GM19468 (cell line): ENCODE data around the gene RIC1.
"Not testable (repeated sequence)": the region's sequence is repeated elsewhere in the genome, so short reads cannot be mapped to it uniquely, and the experiment has no call there.

Experiments
- ATAC-seq: cut with Tn5 transposase; IDR thresholded peaks from one replicate; pipeline ENCODE4 v1.9.1; 2021; ENCODE audit warnings: mild to moderate bottlenecking, moderate library complexity, moderate number of reproducible peaks; ENCODE audit not compliant: unreplicated experiment; ENCODE audit errors: extremely low read depth

The RIC1 gene, protein sequence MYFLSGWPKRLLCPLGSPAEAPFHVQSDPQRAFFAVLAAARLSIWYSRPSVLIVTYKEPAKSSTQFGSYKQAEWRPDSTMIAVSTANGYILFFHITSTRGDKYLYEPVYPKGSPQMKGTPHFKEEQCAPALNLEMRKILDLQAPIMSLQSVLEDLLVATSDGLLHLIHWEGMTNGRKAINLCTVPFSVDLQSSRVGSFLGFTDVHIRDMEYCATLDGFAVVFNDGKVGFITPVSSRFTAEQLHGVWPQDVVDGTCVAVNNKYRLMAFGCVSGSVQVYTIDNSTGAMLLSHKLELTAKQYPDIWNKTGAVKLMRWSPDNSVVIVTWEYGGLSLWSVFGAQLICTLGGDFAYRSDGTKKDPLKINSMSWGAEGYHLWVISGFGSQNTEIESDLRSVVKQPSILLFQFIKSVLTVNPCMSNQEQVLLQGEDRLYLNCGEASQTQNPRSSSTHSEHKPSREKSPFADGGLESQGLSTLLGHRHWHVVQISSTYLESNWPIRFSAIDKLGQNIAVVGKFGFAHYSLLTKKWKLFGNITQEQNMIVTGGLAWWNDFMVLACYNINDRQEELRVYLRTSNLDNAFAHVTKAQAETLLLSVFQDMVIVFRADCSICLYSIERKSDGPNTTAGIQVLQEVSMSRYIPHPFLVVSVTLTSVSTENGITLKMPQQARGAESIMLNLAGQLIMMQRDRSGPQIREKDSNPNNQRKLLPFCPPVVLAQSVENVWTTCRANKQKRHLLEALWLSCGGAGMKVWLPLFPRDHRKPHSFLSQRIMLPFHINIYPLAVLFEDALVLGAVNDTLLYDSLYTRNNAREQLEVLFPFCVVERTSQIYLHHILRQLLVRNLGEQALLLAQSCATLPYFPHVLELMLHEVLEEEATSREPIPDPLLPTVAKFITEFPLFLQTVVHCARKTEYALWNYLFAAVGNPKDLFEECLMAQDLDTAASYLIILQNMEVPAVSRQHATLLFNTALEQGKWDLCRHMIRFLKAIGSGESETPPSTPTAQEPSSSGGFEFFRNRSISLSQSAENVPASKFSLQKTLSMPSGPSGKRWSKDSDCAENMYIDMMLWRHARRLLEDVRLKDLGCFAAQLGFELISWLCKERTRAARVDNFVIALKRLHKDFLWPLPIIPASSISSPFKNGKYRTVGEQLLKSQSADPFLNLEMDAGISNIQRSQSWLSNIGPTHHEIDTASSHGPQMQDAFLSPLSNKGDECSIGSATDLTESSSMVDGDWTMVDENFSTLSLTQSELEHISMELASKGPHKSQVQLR (N-terminal part only)

DNA sequence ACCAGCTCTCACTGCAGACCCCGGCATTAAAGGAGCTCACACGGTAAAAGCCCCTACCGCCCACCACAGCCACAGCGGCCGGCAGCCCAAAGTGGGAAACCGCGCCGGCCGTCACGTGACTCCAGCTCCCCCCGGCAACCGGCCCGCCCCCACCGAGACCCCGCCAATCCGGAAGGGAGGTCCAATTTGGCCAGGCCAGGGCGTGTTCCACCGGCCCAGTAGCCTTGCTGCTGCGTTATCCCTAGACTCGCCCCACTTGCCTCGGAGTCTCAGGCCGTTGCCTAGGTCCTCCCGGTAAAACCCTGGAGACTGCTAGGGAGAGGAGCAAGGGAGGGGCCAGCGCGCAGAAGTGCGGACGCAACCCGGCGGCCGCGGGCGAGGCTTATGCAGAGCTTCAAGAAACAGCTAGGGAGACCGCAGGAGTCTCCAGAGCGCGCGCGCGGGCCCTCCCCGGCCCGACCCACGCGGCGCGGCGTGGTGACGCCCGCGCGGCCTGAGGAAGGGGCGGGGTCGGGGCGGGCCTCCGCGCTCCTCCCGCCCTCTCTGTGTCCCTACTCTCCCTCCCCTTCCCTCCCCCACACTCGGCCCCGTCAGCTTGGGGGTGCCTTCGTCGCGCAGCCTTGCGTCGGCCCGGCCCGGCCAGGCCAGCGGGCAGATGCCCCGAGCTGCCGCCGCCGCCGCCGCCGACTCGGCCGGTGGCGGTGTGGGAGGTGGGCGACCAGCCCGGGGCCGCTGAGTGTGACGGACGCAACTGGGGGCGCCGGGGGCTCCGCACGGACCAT, at the start of gene RIC1:
Gene RIC1, plus strand, starts transcription at position 578 of the 782 bp plus-strand sequence. Its CDS starts 203 bp downstream, at position 781.
- peak; percentile 56 for ATAC-seq

DNA sequence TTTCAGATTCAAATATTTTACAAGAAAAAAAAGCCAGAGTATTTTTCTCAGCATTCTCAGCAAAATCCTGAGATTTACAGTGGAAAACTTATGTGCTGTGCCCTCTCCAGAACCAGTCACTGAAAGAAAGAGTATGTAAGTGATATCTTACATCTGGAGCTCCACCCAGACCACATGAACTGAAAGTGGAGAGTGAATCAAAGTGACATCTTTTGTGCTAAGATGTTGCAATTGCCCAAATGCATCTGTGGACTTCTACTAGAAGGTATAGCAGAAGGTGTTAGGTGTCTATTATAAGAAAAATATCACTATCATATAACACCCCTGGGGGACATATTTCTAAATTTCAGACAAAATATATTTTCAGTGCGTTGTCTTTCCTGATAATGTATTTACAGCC, 49.0 kb upstream of the RIC1 start:
- ATAC-seq, result no peak

DNA sequence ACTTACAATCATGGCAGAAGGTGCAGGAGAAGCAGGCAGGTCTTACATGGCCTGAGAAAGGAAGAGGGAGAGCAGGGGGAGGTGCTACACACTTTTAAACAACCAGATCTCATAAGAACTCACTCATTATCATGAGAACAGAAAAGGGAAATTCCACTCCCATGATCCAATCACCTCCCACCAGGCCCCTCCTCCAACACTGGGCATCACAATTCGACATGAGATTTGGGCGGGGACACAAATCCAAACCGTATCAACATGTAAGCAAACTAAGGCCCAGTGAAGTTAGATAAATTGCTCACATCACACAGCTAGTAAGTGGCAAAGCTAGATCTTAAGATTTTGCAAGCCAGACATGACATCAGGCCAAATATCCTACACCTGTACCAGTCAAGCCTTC, 48.3 kb upstream of the RIC1 start:
- ATAC-seq, result no peak

DNA sequence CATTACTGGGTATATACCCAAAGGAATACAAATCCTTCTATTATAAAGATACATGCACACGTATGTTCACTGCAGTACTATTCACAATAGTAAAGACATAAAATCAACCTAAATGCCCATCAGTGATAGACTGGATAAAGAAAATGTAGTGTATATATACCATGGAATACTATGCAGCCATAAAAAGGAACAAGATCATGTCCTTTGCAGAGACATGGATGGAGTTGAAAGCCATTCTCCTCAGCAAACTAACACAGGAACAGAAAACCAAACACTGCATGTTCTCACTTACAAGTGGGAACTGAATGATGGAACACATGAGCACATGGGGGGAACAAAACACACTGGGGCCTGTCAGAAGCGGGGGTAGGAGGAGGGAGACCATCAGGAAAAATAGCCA, 47.2 kb upstream of the RIC1 start:
- ATAC-seq, result not testable (repeated sequence)

DNA sequence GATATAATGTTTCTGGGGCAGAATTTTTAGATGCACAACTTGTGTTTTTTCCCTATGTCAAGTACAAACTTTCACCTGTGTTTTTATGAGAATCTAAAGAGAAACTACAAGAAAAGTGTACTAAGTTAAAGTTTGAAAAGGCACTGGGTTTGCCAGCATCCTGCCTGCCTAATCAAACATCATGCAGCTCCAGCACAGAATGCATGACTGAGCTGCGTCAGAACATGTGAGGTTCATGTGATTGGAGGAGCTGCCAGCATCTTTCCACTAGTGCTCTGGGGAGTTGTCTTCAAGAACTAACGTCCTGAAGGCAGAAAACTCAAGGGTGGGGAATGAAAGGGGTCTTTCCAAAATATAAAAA, 46.1 kb upstream of the RIC1 start:
- ATAC-seq, result peak; percentile 13

DNA sequence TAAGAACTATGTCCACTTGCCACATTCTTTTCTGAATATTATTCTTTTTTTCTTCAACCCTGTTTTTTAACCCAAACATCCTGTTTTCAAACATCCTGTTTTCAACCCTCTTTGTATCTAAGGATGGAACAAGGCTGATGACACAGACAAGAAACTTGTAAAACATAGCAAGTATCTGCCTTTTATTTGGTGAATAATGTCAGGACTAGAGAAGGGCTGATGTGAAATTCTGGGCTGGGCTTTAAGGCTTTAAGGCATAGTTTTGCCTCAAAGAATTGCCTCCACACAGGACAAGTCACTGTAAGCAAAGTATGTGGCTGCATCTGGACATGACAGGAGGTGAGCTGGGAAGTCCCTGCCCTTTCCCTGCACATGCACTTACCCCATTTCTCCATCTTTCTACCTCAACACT, 42.5 kb upstream of the RIC1 start:
- ATAC-seq, result no peak

DNA sequence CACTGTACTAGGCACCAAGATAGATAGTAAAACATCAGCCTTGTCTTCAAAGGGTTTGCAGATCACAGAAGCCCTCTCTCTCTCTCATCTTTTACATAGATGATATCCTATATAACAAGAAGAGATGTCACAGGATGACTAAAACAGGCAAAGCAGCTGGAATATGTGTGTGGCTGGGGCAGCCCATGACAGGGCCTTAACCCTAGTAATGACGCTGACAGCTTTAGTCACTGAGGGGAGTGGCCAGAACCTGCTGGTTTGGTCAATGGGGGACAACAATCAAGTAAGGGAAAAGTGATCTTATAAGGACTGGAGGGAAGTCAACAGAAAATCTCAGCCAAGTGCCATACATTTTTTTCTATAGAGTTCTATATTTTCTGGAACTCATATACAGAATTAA, 41.9 kb upstream of the RIC1 start:
- no peak for ATAC-seq

DNA sequence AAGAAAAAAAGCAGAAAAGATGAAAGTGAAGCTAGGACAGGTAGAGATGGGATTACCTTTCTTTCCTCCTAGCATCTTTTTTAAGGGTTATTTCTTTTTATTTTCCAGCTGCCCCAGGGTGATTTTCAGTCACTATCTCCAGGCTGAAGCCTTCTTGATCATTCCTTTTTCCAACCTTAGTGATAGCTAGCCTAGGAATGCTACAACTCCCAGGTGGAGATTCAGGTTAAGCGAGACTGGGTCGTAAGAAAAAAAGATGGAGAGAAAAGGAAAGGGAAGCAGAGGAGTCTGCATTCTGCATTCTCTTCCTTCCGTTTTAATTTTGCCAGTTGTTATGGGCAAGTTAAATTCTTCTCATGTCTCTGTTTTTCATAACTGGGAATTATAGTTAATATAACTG, 36.7 kb upstream of the RIC1 start:
- no peak for ATAC-seq

DNA sequence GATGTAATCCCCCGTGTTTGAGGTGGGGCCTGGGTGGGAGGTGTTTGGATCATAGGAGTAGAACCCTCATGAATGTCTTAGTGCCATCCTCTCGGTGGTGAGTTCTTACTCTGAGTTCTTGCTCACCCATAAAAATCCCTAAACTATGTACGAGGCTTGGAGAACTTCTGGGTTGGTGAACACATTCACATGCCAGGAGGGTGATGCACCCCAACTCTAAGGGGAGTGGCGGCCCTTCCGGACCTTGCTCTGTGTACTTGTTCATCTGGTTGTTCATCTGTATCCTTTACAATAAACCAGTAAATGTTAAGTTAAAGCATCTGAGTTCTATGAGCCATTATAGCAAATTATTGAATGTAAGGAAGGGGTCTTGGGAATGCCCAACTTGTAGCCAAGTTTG, 36.0 kb upstream of the RIC1 start:
- no peak for ATAC-seq

DNA sequence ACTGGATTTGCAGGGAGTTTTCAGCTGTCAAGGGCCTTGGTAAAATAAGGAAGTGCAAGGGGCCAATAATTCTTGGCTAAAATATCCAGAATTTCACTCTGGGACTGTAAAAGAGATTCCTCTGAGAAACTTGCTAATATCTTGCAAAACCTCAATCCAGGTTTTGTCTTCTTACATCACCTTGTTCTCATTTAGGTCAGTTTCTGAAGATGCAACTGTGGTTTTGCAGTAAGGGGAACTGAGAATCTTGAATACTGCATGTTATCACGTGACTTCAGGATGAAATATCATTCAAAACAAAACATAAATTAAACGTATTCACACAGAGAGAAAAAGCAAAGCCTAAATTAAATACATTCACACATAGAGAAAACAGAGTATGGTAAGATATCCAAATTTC, 35.0 kb upstream of the RIC1 start:
- peak; percentile 54 for ATAC-seq

DNA sequence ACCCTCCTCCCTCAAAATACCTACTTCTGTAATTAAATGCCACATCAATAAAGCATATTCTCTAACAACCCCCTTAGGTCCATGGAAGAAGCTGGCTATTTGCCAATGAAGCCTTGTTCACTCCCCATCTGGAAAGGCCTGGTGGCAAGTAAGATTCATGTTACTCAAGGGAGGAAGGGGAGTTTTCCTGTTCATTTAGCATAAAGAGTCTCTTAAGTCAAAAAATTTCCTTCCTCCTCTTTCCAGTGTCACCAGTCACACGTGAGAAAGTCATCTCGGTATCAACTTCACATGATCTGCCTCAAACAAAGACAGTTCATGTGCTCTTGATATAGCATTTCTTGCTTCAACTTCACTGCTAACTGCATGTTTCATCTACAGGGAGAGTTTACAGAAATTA, 32.7 kb upstream of the RIC1 start:
- no peak for ATAC-seq

DNA sequence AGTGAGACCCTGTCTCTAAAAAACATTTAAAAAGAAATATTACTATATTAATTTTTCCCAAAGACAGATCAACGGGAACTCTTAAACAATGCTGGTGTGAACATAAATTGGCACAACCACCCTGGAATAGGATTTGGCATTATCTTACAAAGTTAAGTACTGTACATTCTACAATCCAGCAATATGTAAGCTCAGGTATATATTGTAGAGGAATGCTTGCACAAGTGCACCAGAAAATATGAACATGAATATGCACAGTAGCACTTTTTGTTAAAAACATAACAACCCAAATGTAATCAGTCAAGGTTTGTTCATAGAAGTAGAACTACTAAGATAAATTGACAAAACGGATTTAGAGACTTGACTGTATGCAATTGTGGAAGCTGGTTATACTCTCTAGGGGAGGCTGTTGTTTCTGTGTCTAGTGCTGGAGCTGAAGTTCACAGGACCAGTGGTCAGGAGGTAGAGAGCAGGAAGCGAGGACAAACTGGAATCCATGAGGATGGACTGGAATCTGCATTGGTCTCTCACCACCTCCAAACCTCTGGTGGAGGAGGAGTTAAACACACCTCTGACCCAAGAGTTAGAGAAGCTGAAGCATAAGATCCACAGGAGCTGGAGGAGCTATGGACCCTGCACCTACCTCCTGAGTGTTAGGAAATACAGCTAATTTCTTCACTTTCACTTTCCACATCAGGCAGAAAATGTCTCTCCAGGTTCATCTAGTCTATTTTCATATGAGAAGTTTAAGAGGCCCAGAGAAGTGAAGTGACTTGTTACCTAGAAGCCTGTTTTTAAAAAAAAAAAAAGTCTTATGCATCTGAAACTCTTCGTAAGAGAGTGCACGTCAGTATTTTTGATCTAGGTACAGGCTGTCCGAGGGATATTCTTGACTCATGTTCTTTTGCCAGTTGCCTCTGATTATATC, 20.3 kb upstream of the RIC1 start:
- ATAC-seq, result peak; percentile 29

DNA sequence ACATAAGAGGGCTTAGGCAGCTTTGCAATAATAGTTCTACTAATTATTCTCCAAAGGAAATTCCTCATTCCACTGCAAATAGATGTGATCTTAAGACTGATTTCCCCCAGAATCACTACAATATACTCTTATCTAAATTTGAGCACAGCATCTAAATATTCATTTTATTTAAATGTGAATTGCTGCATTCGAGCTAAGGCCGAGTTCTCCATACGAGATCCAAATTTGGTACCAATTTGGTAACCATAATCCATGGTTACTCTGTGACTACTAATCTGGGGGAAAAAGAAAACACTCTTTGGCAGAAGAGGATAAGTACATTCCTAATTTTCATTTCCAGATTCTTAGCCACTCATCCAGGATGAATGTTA, 19.7 kb upstream of the RIC1 start:
- no peak for ATAC-seq

DNA sequence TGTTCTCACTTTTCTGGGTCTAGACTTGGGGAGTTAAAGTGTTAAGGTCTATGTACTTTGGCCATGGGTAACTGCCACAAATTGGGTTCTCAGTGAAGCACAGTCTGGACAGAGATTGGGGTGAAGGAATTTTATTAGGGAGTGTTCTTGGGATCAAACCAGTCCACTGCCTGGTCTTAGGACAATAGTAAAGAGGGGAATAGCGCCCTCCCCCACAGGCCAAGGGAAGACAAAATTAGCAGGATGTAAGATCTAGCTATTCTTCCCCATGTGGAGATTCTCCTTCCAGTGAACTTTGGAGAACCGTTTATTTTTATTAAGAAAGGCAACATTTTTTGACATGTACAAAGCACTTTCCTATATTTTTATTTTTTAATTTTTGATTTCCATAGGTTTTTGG, 18.4 kb upstream of the RIC1 start:
- ATAC-seq, result no peak

DNA sequence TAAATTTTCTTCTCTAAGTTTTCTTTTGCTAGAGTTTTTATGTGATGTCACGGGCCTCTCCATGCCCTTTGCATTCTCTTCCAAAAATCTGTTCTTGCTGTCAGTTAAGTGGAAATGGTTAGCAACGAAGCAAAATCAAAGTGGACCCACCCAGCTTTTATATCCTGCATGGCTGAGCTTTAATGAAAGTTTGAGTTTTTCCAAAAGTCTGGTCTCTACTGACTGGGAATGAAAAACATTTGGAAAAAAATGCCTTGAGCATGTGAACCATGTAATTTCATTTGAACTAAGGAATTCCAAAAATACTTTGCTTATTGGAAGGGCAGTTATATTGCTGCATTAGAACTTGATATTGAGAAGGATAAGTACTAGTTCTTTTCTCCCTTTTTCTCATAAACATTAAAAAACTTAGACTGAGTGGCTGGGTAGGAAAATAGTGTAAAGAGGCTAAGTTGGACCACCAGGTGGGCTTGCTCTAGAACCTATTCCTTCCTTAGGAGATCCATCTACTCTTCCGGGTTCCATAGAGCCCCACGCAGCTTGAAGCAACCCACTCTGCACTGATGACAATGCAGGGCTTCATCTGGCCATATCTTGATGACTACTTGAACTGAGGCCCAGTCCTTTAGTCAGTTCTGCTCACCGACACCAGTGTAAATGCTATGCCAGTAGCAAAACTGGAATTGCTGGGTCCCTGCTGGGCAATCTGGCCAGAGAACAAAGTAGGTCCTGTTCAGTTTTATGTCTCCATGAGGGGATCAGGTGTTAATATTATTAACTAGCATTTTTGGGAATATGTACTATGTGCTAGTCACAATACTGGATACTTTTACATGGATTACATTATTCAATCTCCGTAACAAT, 17.4 kb upstream of the RIC1 start:
- ATAC-seq, result no peak

DNA sequence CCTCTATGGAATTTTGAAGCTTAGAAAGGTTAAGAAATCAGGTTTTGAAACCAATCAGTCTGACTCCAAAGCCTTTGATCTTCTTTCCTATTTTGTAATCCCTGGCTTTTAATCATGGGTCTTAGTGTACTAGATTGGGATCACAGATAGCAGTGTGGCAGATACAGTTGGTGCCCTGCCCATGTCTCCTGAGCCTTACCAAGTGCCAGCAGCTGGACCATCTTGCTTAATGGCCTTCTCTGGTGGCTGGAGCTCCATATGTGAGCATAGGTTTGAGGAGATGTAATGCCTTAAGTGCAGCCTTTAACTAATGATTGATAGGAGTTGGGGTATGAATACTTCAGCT, 16.7 kb upstream of the RIC1 start:
- ATAC-seq, result no peak

DNA sequence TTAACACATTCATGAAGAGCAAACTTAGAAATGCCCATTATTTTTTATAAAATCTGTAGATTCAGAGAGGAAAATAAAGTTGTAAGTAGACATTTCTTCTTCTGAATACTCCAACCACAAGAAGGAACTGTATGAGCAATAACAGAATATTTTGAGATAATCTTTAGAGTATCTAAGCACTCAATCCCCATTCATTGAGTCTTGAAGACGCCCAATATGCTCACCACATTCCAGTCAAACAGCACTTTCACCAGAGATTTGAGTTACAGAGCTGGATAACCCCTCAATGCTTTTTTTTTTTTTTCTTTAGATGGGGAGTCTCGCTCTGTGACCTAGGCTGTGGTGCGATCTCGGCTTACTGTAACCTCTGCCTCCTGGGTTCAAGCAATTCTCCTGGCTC, 14.7 kb upstream of the RIC1 start:
- no peak for ATAC-seq

DNA sequence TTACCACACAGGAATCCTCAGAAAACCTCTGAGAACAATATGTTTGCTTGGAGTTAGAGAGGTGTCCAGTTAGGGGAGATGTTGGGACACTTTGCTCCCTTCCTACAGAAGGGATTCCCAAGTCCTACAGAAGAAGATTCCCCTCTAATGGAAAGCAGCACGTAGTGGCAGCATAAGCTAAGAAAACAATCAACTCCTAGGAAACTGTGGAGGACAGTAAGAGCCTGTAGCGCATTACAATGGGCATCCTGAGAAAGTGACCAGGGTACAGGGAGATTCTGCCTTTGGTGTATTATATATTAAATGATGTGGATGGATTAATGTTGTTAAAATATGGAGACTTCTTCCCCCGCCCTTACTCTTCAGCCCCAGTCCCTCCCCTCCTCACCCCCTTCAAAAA, 13.9 kb upstream of the RIC1 start:
- no peak for ATAC-seq
